Upper lobe of left lung (tissue), 4 donors: ENCODE data around the gene ERN1.

Experiments
- EP300 ChIP-seq, 4 donors: sonication (generic); formaldehyde crosslinking; IDR thresholded peaks; one replicate each; pipeline ENCODE4 v1.5.1; 2017; ENCODE audit warnings: antibody characterized with exemption in 4 of 4, control low read depth in 2 of 4
- POLR2A ChIP-seq, 4 donors: fragments of 450-650 bp; IDR thresholded peaks; one replicate each; pipeline ENCODE4 v1.5.1; 2016 to 2017; ENCODE audit warnings: antibody characterized with exemption in 4 of 4, mild to moderate bottlenecking in 2 of 4

- TF ChIP-seq POLR2A (IDR thresholded peaks at IDR 0.05): no peak
- TF ChIP-seq EP300 (IDR thresholded peaks at IDR 0.05): no peak
Measured at GRCh38 chr17:64128787-64129514, 993 bp downstream of the ERN1 start.
